Erythroblast (primary cell): ENCODE data around the gene TTC16.

Experiments used
- GATA1 ChIP-seq: IDR thresholded peaks from 2 replicates; pipeline ENCODE4 v1.6.1; 2011; ENCODE audit warnings: low read depth, mild to moderate bottlenecking, control low read depth, low read length, moderate library complexity
- POLR2A ChIP-seq: IDR thresholded peaks from 2 replicates; pipeline ENCODE4 v1.6.1; 2011; ENCODE audit warnings: mild to moderate bottlenecking, low read length

- TF ChIP-seq POLR2A (no peak), GATA1 (no peak)
These were observed 63.5 kb downstream of the TTC16 start for GRCh38 chr9:127779136-127779981.
